ENCODE measurements around the gene HMMR.
A peak's percentile ranks its signal among the peaks of the same experiment; 100 is the strongest.

The HMMR gene

GRCh38 chr5:163489055-163489744, 28.8 kb downstream of the HMMR start:
- DNase-seq (ENCODE audit: low read depth, low spot score), result no peak
- H3K9me3 ChIP-seq (ENCODE audit: control insufficient read depth, insufficient read depth, low read length), result no peaks in the 10 kb centered on the region

GRCh38 chr5:163489745-163490075, 29.3 kb downstream of the HMMR start:
- Histone ChIP-seq H3K36me3 (ENCODE audit: control insufficient read depth, insufficient read depth, low read length) (peaks cover 4% of the 10 kb centered on the region; the same call in 1 of the 2 replicates), H3K27ac (ENCODE audit: low read length) (no peak overlapping the region), H3K9me3 (ENCODE audit: control insufficient read depth, insufficient read depth, low read length) (no peaks in the 10 kb centered on the region), H3K27me3 (ENCODE audit: control insufficient read depth, insufficient read depth, low read length) (no peaks in the 10 kb centered on the region), H3K4me3 (ENCODE audit: low read length) (no peak overlapping the region), H3K4me1 (ENCODE audit: control insufficient read depth, insufficient read depth, low read length) (no peaks in the 10 kb centered on the region)
- no peak for DNase-seq (ENCODE audit: low read depth, low spot score)
- WGBS (ENCODE audit: insufficient coverage, insufficient read length), result no CpG with 5 or more reads among the region's 3 CpGs

More at GRCh38 chr5:163489055-163489744, 28.8 kb downstream of the HMMR start:
- no peak overlapping the region for H3K27ac ChIP-seq (ENCODE audit: low read length)
- H3K4me1 ChIP-seq (ENCODE audit: control insufficient read depth, insufficient read depth, low read length), result no peaks in the 10 kb centered on the region
- no peaks in the 10 kb centered on the region for H3K27me3 ChIP-seq (ENCODE audit: control insufficient read depth, insufficient read depth, low read length)
- peaks cover 4% of the 10 kb centered on the region; the same call in 1 of the 2 replicates for H3K36me3 ChIP-seq (ENCODE audit: control insufficient read depth, insufficient read depth, low read length)
- WGBS (ENCODE audit: insufficient coverage, insufficient read length), result no CpG with 5 or more reads among the region's 6 CpGs
- H3K4me3 ChIP-seq (ENCODE audit: low read length), result no peak overlapping the region

GRCh38 chr5:163496286-163496685, 35.9 kb downstream of the HMMR start:
- H3K27ac ChIP-seq (ENCODE audit: low read length), result no peak overlapping the region
- H3K4me1 ChIP-seq (ENCODE audit: control insufficient read depth, insufficient read depth, low read length), result no peaks in the 10 kb centered on the region
- WGBS (ENCODE audit: insufficient coverage, insufficient read length), result no CpG with 5 or more reads among the region's 1 CpG
- H3K4me3 ChIP-seq (ENCODE audit: low read length), result no peak overlapping the region
- no peaks in the 10 kb centered on the region for H3K9me3 ChIP-seq (ENCODE audit: control insufficient read depth, insufficient read depth, low read length)
- no peaks in the 10 kb centered on the region for H3K27me3 ChIP-seq (ENCODE audit: control insufficient read depth, insufficient read depth, low read length)
- DNase-seq (ENCODE audit: low read depth, low spot score), result no peak
- no peaks in the 10 kb centered on the region for H3K36me3 ChIP-seq (ENCODE audit: control insufficient read depth, insufficient read depth, low read length)

- Histone ChIP-seq H3K36me3 (ENCODE audit: control insufficient read depth, insufficient read depth, low read length) (no peaks in the 10 kb centered on the region), H3K4me1 (ENCODE audit: control insufficient read depth, insufficient read depth, low read length) (0 out of 2 replicates have a peak, but pooled peaks cover 1% of the 10 kb centered on the region), H3K27me3 (ENCODE audit: control insufficient read depth, insufficient read depth, low read length) (no peaks in the 10 kb centered on the region), H3K4me3 (ENCODE audit: low read length) (no peak overlapping the region), H3K27ac (ENCODE audit: low read length) (no peak overlapping the region), H3K9me3 (ENCODE audit: control insufficient read depth, insufficient read depth, low read length) (no peaks in the 10 kb centered on the region)
- no peak for DNase-seq (ENCODE audit: low read depth, low spot score)
- WGBS (ENCODE audit: insufficient coverage, insufficient read length), result no CpG with 5 or more reads among the region's 3 CpGs
Measured at GRCh38 chr5:163497315-163497714, 36.9 kb downstream of the HMMR start.

- no peak overlapping the region for H3K4me3 ChIP-seq (ENCODE audit: low read length)
- no peaks in the 10 kb centered on the region for H3K9me3 ChIP-seq (ENCODE audit: control insufficient read depth, insufficient read depth, low read length)
- H3K36me3 ChIP-seq (ENCODE audit: control insufficient read depth, insufficient read depth, low read length), result no peaks in the 10 kb centered on the region
- no peak for DNase-seq (ENCODE audit: low read depth, low spot score)
- H3K27ac ChIP-seq (ENCODE audit: low read length), result no peak overlapping the region
- WGBS (ENCODE audit: insufficient coverage, insufficient read length), result no CpG with 5 or more reads among the region's 1 CpG
- 0 out of 2 replicates have a peak, but pooled peaks cover 1% of the 10 kb centered on the region for H3K4me1 ChIP-seq (ENCODE audit: control insufficient read depth, insufficient read depth, low read length)
- H3K27me3 ChIP-seq (ENCODE audit: control insufficient read depth, insufficient read depth, low read length), result no peaks in the 10 kb centered on the region
Measured at GRCh38 chr5:163498886-163499285, 38.5 kb downstream of the HMMR start.

- Histone ChIP-seq H3K4me1 (ENCODE audit: control insufficient read depth, insufficient read depth, low read length) (0 out of 2 replicates have a peak, but pooled peaks cover 1% of the 10 kb centered on the region), H3K27ac (ENCODE audit: low read length) (no peak overlapping the region), H3K27me3 (ENCODE audit: control insufficient read depth, insufficient read depth, low read length) (no peaks in the 10 kb centered on the region), H3K9me3 (ENCODE audit: control insufficient read depth, insufficient read depth, low read length) (no peaks in the 10 kb centered on the region), H3K4me3 (ENCODE audit: low read length) (no peak overlapping the region), H3K36me3 (ENCODE audit: control insufficient read depth, insufficient read depth, low read length) (no peaks in the 10 kb centered on the region)
- no CpG with 5 or more reads among the region's 8 CpGs for WGBS (ENCODE audit: insufficient coverage, insufficient read length)
- DNase-seq (ENCODE audit: low read depth, low spot score), result no peak
Measured at GRCh38 chr5:163502521-163502920, 42.1 kb downstream of the HMMR start.

GRCh38 chr5:163503106-163504078, 43.0 kb downstream of the HMMR start:
- 0 out of 2 replicates have a peak, but pooled peaks cover 1% of the 10 kb centered on the region for H3K4me1 ChIP-seq (ENCODE audit: control insufficient read depth, insufficient read depth, low read length)
- H3K4me3 ChIP-seq (ENCODE audit: low read length), result peak overlapping the region; percentile 75; the same call in 1 of the 2 replicates
- no peaks in the 10 kb centered on the region for H3K27me3 ChIP-seq (ENCODE audit: control insufficient read depth, insufficient read depth, low read length)
- no peaks in the 10 kb centered on the region for H3K9me3 ChIP-seq (ENCODE audit: control insufficient read depth, insufficient read depth, low read length)
- H3K27ac ChIP-seq (ENCODE audit: low read length), result no peak overlapping the region
- no peaks in the 10 kb centered on the region for H3K36me3 ChIP-seq (ENCODE audit: control insufficient read depth, insufficient read depth, low read length)
- no CpG with 5 or more reads among the region's 17 CpGs for WGBS (ENCODE audit: insufficient coverage, insufficient read length)
- peak; percentile 86 for DNase-seq (ENCODE audit: low read depth, low spot score)

- Histone ChIP-seq H3K4me1 (ENCODE audit: control insufficient read depth, insufficient read depth, low read length) (0 out of 2 replicates have a peak, but pooled peaks cover 1% of the 10 kb centered on the region), H3K4me3 (ENCODE audit: low read length) (peak overlapping the region; percentile 75; the same call in 1 of the 2 replicates), H3K36me3 (ENCODE audit: control insufficient read depth, insufficient read depth, low read length) (no peaks in the 10 kb centered on the region), H3K27ac (ENCODE audit: low read length) (no peak overlapping the region), H3K9me3 (ENCODE audit: control insufficient read depth, insufficient read depth, low read length) (no peaks in the 10 kb centered on the region), H3K27me3 (ENCODE audit: control insufficient read depth, insufficient read depth, low read length) (no peaks in the 10 kb centered on the region)
- no CpG with 5 or more reads among the region's 27 CpGs for WGBS (ENCODE audit: insufficient coverage, insufficient read length)
- DNase-seq (ENCODE audit: low read depth, low spot score), result no peak
Measured at GRCh38 chr5:163504079-163504931, 43.9 kb downstream of the HMMR start.

GRCh38 chr5:163505049-163505367, 44.6 kb downstream of the HMMR start:
- Histone ChIP-seq H3K27ac (ENCODE audit: low read length) (no peak overlapping the region), H3K4me3 (ENCODE audit: low read length) (peak overlapping the region; percentile 48; the same call in 1 of the 2 replicates), H3K4me1 (ENCODE audit: control insufficient read depth, insufficient read depth, low read length) (0 out of 2 replicates have a peak, but pooled peaks cover 1% of the 10 kb centered on the region), H3K9me3 (ENCODE audit: control insufficient read depth, insufficient read depth, low read length) (no peaks in the 10 kb centered on the region), H3K36me3 (ENCODE audit: control insufficient read depth, insufficient read depth, low read length) (no peaks in the 10 kb centered on the region), H3K27me3 (ENCODE audit: control insufficient read depth, insufficient read depth, low read length) (no peaks in the 10 kb centered on the region)
- DNase-seq (ENCODE audit: low read depth, low spot score), result no peak
- no CpG with 5 or more reads among the region's 7 CpGs for WGBS (ENCODE audit: insufficient coverage, insufficient read length)
